NCI-H2227 treated with DMSO at 0.1 percent for 48 hours (cell line): Measurements from ENCODE around the gene GABRR3.
"Not testable (repeated sequence)": the region's sequence is repeated elsewhere in the genome, so short reads cannot be mapped to it uniquely, and the experiment has no call there.

Source experiments
- DNase-seq: peaks from one replicate; lab custom pipeline; 2025; lab: John Stamatoyannopoulos, UW

The GABRR3 gene

DNA sequence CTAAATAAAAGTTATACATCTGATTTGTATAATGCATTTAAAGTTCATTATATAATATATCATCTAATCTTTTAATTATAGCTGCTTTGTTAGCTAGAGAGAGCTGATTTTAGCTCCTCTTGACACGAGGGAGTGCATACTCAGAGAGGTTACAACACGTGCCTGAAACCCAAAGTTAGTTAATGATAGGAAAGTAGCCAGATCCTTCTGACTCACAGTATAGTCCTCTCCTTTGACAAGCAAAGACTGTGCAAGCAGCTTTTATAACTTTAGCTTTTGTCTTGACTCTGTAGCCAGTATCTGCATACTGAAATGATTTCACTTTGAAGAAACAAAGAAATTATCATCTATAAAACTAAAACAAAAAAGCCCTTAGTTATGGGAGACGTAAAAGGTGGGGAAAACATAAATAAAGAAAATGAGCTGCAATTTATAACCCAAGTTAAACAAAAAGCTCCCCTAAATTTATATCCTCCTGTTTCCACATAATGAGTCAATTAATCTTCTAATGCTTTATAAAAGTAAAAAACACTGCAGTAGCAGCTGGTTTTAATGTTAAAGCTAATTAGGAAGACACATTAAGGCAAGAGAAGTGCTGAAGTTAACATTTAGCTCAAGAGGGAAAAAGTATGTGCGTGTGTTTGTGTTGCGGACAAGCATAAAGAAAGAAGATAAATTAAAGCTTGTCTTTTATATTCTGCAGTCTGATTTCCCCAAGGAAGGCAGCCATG, 13.1 kb downstream of the GABRR3 start:
- no peak for DNase-seq

DNA sequence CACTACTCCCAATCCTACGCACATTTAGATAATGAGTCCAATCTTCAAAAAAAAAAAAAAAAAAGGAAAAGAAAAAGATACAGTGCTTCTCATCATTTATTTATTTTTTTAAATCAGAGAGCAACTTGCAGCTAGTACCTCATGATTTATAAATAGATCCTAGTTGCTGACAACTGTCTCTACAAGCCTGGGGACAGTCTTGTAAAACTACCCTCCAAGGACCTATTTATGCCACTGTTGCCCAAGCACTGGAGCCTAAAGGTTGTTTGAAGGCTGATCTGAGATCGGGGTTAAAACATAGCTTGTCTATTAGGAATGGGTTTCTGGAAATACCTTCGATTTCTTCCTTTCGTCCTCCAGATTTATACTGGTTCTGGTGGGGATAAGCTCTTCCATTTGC, 14.7 kb downstream of the GABRR3 start:
- DNase-seq = no peak

DNA sequence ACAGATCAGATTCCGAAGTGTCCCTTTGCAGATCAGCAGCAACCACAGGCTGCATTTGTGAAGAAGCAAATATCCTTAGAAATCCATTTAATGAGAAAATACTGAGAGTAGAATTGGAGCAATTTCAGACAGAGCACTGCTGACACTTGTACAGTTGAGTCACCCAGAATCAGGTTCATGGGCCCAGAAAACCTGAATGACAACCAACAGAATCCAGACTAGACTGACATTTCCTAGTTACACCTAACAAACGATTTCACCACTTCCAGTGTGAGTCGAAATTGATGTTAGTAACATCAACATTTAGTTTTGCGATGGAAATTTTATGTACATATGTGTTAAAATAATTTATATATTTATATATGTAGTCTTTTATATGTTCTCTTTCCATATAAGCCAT, 16.8 kb downstream of the GABRR3 start:
- no peak for DNase-seq

DNA sequence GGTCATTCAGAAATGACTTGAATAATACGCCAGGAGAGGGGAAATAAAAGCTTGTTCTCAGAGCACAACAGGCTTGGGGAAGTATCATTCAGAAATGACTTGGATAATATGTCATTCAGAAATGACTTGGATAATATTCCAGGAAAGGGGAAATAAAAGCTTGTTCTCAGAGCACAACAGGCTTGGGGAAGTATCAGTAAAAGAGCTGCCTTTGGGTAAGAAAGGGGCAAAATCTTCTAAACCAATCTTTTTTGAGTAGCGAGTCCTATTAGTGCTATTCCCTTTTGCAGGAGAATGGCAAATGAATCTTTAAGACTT, 20.9 kb downstream of the GABRR3 start:
- no peak for DNase-seq

DNA sequence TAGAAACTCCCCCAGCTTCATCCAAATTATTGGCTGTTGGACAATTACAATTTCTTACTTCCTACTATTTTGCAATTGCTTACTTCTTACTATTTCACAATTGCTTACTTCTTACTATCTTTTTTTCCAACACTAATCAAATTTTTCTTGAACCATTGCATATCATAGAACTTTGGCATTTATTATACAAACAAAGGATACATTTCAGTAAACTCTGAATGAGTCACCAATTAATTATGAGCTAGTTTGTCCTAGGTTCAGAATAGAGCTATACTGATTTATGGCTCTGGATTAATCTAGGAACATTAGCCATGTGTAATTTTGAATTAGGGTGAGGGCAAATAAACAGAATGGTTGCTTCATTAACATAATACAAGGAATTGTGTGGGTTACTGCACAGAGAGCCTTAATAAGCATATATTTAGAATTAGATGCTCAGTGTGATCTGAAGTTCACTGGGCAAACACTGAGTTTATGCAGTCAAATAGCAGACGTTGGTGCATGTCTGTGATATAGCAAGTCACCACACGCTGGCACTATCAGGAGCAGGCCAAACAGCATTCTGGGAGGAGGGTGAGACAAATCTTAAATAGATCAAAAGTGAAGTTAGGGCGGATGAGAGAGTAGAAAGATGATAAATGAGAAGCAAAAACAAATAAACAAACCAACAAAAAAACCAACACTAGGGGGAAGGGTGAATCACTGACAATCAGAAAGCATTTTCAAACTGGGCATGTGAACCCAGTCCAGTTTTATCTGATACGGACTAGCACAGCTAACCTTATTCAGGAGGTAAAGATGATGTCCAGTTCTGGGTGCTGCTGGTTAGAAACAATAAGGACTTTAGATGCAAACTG, 21.5 kb downstream of the GABRR3 start:
- DNase-seq = no peak

DNA sequence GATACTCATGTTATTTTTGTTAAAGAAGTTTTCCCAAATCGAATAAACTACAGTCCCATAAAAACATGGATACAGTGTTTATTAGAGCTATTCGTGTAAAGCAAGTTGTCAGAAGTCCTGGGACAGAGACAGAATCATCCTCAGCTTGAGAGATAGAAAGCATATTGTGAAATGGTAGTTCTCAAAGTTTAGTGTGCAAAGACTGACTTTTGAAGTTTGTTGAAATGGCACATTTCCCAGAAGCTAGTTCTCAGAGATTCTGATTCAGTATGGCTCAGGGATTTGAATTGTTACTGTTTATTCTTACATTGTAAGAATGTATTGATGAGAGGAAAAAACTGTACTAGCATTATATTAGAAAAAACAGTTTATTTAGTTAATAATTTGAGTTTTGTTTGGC, 22.1 kb downstream of the GABRR3 start:
- no peak for DNase-seq

DNA sequence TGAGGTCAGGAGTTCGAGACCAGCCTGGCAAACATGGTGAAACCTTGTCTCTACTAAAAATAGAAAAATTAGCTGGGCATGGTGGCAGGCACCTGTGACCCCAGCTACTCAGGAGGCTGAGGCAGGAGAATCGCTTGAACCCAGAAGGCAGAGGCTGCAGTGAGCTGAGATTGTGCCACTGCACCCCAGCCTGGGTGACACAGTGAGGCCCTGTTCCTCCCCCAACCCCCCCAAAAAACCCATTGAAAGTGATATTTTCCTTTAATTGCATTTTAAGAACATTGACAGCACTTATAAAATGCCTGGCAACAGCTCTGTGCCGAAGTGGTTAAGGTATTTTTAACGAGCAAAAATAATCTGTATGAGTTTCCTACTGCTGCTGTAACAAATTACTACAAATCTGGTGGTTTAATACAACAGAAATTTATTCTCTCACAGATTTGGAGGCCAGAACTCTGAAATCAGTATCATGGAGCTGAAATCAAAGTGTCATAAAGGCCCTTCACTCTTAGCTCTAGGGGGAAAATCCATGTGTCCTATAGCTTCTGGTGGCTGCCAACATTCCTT, 24.1 kb downstream of the GABRR3 start:
- DNase-seq = not testable (repeated sequence)

DNA sequence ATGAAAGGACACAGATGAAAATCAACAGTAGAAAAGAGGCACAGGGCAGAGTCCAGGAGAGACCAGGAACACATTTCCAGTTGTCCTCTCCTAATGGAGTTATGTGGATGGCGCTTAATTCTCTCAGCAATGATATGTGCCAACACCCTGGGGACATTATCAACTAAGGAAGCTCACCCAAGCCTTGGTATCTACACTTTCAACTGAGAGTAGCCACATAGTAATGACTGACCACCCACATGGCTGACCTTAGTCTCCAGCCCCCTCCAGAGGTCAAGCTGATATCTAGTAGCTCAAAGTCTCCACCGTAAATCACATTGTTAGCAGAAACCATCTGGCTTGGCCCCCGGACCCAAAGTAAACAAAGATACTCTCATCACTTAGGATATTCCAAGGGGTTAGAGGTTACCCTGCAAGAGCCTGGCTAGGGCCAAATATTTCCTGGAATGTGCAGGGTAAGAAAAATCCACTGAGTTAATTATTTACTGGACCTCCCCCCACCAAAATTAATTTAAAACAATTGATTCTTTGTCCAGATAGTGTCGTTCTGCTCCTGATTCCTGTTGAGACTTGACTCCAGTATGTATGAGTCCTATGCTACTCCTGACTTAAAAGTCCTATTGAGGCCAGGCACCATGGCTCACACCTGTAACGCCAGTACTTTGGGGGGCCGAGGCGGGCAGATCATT, 24.8 kb downstream of the GABRR3 start:
- no peak for DNase-seq

DNA sequence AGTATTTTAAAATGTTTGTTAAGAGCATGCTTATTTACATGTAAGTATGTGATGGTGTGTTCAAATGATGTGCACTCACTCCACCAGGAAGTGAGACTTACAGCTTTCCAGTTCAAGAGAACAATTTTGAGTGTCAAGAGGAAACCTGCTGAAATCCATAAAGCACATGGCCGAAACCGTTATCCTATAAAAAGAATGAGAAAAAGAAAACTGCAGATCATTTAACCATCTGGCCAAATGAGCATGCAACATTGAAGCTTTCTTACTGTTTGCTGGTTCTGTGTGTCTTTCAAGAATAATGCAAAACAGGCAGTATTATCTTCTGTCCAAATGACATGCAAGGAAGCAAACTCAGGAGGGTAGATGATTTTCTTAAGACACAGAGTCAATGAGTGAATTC, 26.3 kb downstream of the GABRR3 start:
- DNase-seq = no peak

DNA sequence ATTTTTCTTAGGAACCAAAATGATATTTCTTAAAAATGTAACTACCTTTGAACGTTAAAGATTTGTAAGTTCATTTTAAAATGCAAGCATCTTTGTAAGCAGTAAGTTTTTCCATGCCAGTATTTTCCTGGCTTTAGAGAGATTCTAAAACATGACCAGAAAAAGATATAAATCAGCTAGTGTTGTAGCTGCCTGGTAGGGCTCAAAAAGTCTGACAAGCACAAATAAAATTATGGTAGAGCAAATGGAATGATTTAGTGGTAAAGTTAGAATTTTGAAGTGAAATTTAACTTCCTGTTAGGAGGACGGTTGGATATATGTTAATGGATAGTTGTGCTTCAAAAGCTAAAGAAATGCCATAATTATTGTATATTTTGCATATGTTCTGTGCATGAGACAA, 29.7 kb downstream of the GABRR3 start:
- no peak for DNase-seq

DNA sequence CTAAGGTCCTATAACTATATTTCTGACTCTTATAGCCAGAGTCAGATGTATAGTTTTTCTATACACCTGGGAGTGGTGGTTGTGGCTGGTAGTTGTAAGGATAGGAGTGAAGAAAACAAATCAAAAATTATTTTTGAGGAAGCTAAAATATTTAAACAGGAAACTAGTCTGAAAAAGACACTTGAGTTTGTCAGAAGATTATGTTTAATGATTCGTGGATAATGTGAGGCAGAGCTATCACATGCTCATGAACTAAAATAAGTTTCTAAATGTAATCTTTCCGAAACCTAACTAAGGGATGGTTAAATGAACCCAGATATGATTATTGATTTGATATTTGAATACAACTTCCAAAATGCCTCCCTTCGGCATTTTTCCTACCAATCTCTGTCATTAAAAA, 30.4 kb downstream of the GABRR3 start:
- DNase-seq = no peak

DNA sequence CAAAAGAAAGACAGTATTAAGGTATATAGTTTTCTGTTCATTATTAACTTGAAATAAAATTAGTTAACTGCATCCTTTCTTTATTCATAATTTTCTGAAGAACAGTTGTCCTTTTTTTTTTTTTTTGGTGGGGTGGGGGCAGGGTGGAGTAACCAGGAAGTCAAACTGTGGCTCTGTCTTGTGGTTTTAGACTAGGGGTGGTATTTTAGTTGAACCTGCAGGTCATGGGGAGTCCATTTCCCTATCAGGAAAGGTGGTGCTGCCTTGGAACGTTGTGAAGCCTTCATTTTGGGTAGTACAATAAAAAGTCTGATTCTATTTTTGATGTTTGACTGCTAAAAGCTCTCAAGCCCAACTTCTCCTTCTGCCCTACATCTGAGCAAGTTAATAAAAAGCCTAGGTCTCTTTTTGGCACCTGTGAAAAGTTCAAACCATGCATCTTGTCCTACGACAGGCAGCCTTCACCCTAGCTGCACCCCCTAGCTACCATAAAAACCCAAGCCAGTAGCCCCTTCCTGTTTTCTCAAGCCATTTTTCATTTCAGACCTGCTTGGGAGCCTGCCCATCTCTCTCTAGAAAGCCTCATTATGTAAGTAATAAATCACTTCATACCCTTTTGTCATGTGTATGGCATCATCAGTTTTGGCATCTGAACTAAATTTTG, 31.7 kb downstream of the GABRR3 start:
- no peak for DNase-seq

DNA sequence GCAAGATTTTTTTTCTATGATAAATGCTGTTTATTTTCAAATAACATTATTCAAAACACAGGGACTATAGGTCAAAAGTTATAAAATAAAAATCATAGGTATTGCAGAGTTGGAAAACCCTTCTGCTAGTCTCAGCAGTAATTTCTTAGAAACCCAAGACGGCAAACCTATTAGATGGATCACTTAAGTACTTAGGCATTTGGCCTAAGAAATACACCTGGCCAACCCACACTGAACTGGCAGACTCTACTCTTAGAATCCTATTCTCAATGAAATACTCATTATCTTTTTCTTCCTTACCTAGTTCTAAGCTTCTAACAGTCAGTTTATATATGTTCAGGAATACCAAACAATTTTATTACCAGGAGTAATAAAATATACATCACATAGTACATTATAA, 32.4 kb downstream of the GABRR3 start:
- no peak for DNase-seq

DNA sequence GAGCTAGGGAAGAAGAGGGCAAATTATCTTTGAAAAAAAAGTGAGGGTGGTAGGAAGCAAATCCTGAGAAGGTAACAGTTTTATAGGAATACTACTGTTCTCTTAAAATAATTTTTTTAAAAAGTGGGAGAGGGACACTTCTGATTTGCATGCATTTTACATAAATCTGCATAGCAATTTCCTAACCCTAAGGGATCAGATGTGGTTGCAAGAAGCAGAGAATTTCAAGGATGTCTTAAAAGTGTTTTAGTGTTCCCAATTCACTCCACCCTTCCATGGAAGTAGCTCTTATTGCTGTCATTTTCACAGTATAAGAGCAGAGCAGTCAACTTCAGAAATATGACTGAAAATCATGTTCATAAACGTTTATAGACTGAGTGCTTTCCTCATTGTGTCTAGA, 35.1 kb downstream of the GABRR3 start:
- no peak for DNase-seq

DNA sequence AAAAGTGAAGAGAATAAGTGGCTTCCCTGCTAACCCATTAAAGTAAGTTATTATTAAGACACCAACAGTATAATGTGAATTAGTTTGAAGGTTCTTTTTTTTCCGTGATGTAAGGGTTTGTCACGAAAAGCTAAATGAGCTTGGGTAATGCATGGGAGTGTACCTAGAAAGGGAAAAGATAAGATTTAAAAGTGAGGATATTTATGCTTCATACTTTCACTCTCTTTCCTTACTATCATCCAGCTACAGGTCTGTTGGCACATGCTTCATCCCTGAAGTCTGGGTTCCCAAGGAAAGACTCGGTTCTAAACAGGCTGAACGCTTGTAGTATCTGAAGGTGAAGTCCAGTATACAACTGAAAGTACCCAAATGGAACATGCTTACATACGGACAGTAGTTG, 36.0 kb downstream of the GABRR3 start:
- no peak for DNase-seq

DNA sequence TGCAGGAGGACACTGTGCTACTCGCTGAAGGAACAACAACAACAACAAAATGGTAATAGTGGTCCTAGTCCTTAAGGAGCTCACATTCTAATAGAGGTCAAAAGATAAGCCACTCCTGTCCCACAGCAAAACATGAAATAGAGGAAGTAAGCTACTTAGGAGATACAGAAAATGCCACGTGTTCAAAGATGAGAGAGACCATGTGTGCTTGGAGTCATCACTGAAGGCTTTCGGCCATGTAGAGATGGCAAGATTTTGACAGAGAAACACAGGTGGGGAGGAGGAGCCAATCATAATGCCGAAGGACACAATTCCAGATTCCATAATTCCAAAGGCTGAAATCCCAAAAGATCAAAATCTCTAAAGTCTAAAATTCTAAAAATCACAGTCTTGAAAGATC, 38.1 kb downstream of the GABRR3 start:
- DNase-seq = no peak

DNA sequence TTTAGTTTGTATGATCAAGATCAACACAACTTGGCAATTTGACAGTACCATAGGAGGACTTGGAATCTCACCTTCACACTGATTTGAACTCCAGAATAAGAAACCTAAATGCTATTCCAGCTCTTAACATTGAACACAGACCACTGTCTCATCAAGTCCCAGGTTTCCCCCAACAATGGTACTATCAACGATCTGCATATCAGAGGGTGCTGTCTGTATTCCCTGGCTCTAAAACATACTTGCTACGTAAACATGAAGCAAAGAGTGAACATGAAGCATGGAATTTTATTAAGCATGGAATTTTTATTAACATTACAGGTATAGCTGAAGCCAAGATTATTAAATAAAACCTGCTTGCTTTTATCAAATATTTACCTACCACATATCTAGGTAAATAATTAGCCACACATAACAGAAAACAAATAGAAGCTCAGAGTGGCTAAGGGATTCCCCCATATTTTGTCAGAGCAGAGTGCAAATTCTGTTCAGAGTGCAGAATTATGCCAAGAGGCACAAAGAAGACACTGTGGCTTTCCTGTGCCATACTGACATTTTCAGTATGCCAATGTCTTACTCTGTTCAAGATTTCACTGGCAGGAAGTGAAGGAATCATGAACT, 40.7 kb downstream of the GABRR3 start:
- no peak for DNase-seq

DNA sequence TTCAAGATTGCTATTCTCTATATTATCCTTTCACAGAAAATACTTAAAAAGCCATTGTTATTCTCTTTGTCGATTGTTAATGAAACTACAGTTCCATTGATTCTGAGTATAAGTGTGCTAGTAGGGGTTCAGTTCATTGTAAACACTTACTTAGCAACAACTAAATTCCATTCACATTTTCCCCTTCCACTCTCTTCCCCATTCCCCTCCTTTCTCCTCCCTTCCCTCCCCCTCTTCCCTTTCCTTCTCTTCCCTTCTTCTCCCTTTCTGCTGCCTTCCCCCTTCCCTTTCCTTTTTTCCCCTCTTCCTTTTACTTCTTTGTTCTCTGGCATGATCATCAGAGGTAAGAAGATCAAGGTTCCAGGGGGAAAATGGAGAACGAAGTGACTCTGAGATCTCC, 41.6 kb downstream of the GABRR3 start:
- DNase-seq = no peak

DNA sequence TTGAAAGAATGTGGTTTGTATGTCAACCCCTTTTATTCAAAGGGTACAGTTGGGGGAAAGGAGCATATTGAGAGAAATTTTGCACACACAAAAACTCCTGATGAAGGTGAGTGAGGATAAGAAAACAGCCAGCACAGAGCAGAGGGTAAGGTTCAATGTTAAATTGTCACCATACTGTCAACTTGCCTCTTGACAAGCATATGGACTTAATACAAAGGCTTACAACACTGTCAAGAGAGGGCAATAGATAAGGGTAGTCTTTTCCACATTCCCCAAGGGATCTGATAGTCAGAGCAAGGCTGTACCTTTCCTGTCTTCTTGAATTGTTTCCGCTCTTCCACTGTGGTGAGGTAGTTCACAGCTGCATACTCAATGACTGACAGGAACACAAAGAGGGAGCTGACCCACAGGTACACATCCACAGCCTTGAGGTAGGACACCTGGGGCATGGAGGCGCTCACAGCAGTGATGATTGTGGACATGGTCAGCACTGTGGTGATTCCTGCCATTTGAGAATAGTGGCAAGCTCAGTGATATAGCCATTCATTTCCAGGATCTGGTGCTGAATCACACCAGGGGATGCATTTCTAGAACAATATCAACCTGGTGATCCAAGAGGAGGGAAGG, 42.5 kb downstream of the GABRR3 start:
- no peak for DNase-seq

DNA sequence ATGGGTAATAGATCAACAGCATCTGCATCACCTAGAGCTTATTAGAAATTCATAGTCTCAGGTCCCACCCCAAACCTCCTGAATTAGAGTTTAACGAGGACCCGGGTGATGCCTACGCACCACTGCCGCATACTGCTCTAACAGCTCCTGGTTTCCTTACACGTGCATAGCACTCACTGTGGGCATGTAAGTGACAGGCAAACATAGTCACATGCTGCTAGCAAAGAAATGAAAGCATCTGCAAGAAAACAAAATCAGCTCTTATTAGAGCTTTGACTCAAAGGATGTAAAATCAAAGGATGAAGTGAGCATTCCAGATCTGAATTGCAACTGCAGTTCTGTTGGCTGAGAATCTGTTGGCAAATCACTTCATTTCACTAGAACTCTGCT, 43.8 kb downstream of the GABRR3 start:
- no peak for DNase-seq

DNA sequence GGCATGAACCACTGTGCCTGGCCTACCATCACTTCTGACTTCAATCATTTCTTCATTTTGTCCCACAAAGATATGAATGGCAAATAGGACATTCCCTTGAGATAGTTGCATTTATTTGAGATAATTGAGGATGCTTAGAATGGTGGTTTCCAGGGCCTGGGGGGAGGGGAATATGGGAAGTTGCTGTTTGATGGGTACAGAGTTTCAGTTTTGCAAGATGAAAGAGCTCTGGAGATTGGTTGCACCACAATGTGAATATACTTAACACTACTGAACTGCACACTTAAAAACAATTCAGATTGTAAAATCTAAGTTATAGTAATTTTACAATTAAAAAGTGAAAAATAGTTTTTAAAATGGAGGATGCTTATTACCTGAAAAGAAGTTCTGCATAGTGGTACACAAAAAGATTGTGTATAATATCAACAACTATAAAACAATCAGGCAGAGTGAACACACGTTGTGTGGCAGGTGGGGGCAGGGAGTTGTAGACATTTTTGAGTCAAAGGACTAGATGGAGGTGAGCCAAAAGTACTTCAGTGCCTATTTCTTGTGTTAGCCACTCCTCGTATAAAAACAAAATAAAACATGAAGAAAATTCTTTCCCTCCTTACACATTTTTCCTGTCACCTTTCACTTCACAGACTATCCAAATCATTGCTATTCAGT, 44.4 kb downstream of the GABRR3 start:
- DNase-seq = no peak
